GM12878 (cell line): ENCODE results near the gene GYPC. TPM values are rescaled to one million over a fixed set of nuclear protein-coding genes. Genes with fewer than 3 reads are reported as not detected.
A peak's percentile ranks its signal among the peaks of the same experiment; 100 is the strongest.

ENCODE experiments used
- ATAC-seq: fragments of 200-7000 bp; cut with Tn5 transposase; 3 replicates; pipeline ENCODE4 v1.9.1; 2020; ENCODE audit warnings: mild to moderate bottlenecking, moderate library complexity
- BruUV-seq: library from RNA; stranded (reverse); fragments of 400-500 nt; replicated peaks from 2 replicates; lab custom pipeline; 2021; lab: Mats Ljungman, UMichigan
- CTCF ChIA-PET: fragments of 300-600 bp; sonication (Branson Sonifier 250); formaldehyde crosslinking; extraction: SDS; loops from one replicate; lab custom pipeline; 2021; ENCODE audit warnings: inconsistent platforms; lab: Yijun Ruan, JAX
- POLR2A ChIA-PET: fragments of 350-600 bp; formaldehyde crosslinking; extraction: SDS; loops from one replicate; lab custom pipeline; 2021; ENCODE audit warnings: inconsistent platforms; lab: Charles Lee
- RAD21 ChIA-PET: fragments of 300-600 bp; sonication (Branson Sonifier 250); formaldehyde crosslinking; loops from one replicate; lab custom pipeline; 2023; ENCODE audit warnings: antibody characterized with exemption; ENCODE audit not compliant: unreplicated experiment; lab: Charles Lee
- SMC1A ChIA-PET: fragments of 300-600 bp; sonication (Branson Sonifier 250); formaldehyde crosslinking; loops from one replicate; lab custom pipeline; 2023; ENCODE audit not compliant: unreplicated experiment, uncharacterized antibody; lab: Charles Lee
- DNase-seq: peaks from one replicate; pipeline ENCODE4 v3.0.0-alpha.2; 2011; ENCODE audit warnings: low read depth, low spot score
- FAIRE-seq: peaks from 3 replicates; lab custom pipeline; 2011; peaks lifted over from hg19 to GRCh38; lab: Jason Lieb, UNC
- H2AFZ ChIP-seq: 2 replicates; pipeline ENCODE4 v1.6.0; 2011; ENCODE audit warnings: low read depth, low read length, control low read depth; ENCODE audit not compliant: control insufficient read depth
- H3K27ac ChIP-seq: 2 replicates; pipeline ENCODE4 v1.5.1; 2011; ENCODE audit warnings: control low read depth; ENCODE audit not compliant: control insufficient read depth, insufficient read depth
- H3K27me3 ChIP-seq, 2 experiments: replicated peaks in 1 of 2; 2 replicates each; pipeline versions ENCODE4 v1.6.0 to v1.6.1; 2011; ENCODE audit warnings: low read length in 1 of 2; ENCODE audit not compliant: control insufficient read depth in 2 of 2, insufficient read depth in 2 of 2
- H3K36me3 ChIP-seq, 2 experiments: 2 replicates each; pipeline ENCODE4 v1.5.1; 2011; ENCODE audit warnings: low read length in 1 of 2; ENCODE audit not compliant: control insufficient read depth in 2 of 2, insufficient read depth in 2 of 2
- H3K4me1 ChIP-seq: 2 replicates; pipeline ENCODE4 v1.6.1; 2011; ENCODE audit warnings: mild to moderate bottlenecking, low read length, moderate library complexity, mixed read lengths; ENCODE audit not compliant: control insufficient read depth, insufficient read depth
- H3K4me2 ChIP-seq: 2 replicates; pipeline ENCODE4 v1.6.0; 2011; ENCODE audit warnings: control low read depth; ENCODE audit not compliant: control insufficient read depth, insufficient read depth
- H3K4me3 ChIP-seq: fragments of 200-600 bp; sonication (generic); 2 replicates; pipeline ENCODE4 v1.5.1; 2016
- H3K79me2 ChIP-seq: 2 replicates; pipeline ENCODE4 v1.6.0; 2011; ENCODE audit warnings: low read length; ENCODE audit not compliant: control insufficient read depth, insufficient read depth
- H3K9ac ChIP-seq: 2 replicates; pipeline ENCODE4 v1.8.0; 2011; ENCODE audit warnings: low read length, control low read depth, mixed read lengths; ENCODE audit not compliant: control insufficient read depth, insufficient read depth
- H3K9me3 ChIP-seq: replicated peaks from 3 replicates; pipeline ENCODE4 v1.5.1; 2011; ENCODE audit warnings: mild to moderate bottlenecking, low read length; ENCODE audit not compliant: control insufficient read depth, insufficient read depth
- H4K20me1 ChIP-seq: 2 replicates; pipeline ENCODE4 v1.6.0; 2011; ENCODE audit not compliant: control insufficient read depth, insufficient read depth
- HDGF ChIP-seq: fragments of 450-650 bp; IDR thresholded peaks from 2 replicates; pipeline ENCODE4 v1.6.1; 2016; ENCODE audit warnings: antibody characterized with exemption
- MLLT1 ChIP-seq: fragments of 450-650 bp; IDR thresholded peaks from 2 replicates; pipeline ENCODE4 v1.6.1; 2016; ENCODE audit warnings: mild to moderate bottlenecking
- MTA3 ChIP-seq: IDR thresholded peaks from 2 replicates; pipeline ENCODE4 v1.6.1; 2012; ENCODE audit warnings: low read length, inconsistent platforms, borderline replicate concordance
- WGBS: methylation state at CpG from one replicate; pipeline ENCODE4 v1.1.6; 2016; ENCODE audit warnings: low lambda C conversion rate; ENCODE audit not compliant: insufficient replicate concordance, insufficient coverage; ENCODE audit errors: missing lambda C conversion rate; 5-methylcytosine and 5-hydroxymethylcytosine counted together
- in situ Hi-C: fragments of 300-500 bp; cut with MboI; formaldehyde crosslinking; loops from 9 replicates; pipeline ENCODE4 v1.14.3; 2018; ENCODE audit warnings: mixed read lengths
- intact Hi-C: fragments of 100-400 bp; cut with micrococcal nuclease; formaldehyde crosslinking; loops from one replicate; pipeline ENCODE4 v1.14.2; 2022; ENCODE audit not compliant: unreplicated experiment
- polyA plus RNA-seq, 11 experiments: library from polyadenylated mRNA; depleted of rRNA in 4 of 11; unstranded in 6 of 11; stranded (reverse) in 5 of 11; fragments of >200 nt; fragmentation: Nextera tagmentation in 4 of 11; fragmentation: Illumina TruSeq in 1 of 11; extraction: Ambion mirVana in 4 of 11; extraction: Trizol in 1 of 11; gene quantifications; 1 replicate in 1 of 11; 2 replicates in 10 of 11; pipeline versions ENCODE4 v1.2.1 to v1.2.3, GENCODE V29; 2011 to 2016; ENCODE audit warnings: inconsistent platforms in 2 of 11, missing spikeins in 2 of 11, low read depth in 1 of 11
- total RNA-seq, 4 experiments: library from RNA; depleted of rRNA in 3 of 4; stranded (reverse); fragments of >200 nt in 3 of 4; fragmentation: Illumina TruSeq in 1 of 4; extraction: Trizol in 1 of 4; gene quantifications; 2 replicates each; pipeline versions ENCODE4 v1.2.1 to v1.2.3, GENCODE V29; 2013 to 2021

Gene GYPC
- total and polyA plus RNA-seq, 10 of the 15 experiments (the other 5 are each of a cell fraction or from before 2014, with no cell fraction given), result 26.2 to 150 (median 81.4) TPM

- H2AFZ ChIP-seq, result no peak overlapping the region
- no peak for ATAC-seq
- POLR2A ChIA-PET, result interaction anchor here (1.2 kb wide), 1 partner anchor 10 kb away, joined by 3 read pairs; no protein-coding TSS in a partner anchor
- WGBS, result 92% methylated on average over 7 of the region's 7 CpGs
- H3K4me1 ChIP-seq, result peaks cover 67% of the 10 kb centered on the region
- FAIRE-seq, result no peak
- no peaks in the 10 kb centered on the region for H3K9me3 ChIP-seq
- 0 out of 2 replicates have a peak, but pooled peaks have one; percentile 18 for TF ChIP-seq MLLT1
- no peak for TF ChIP-seq MTA3
- TF ChIP-seq HDGF, result no peak
- SMC1A ChIA-PET, result interaction anchor here (0.7 to 1.1 kb wide), 6 partner anchors 9 to 135 kb away, joined by 3 to 4 read pairs (median 4); no protein-coding TSS in a partner anchor
- no peaks in the 10 kb centered on the region for H4K20me1 ChIP-seq
- in situ Hi-C loops (loop anchor here (25.0 kb wide), 1 partner anchor 725 kb away; the partner anchor contains the start of gene MAP3K2), intact Hi-C loops (no loop called here)
- CTCF ChIA-PET, result interaction anchor here (3.4 kb wide), 1 partner anchor 46 kb away, joined by 14 read pairs; no protein-coding TSS in a partner anchor
- BruUV-seq, result no TSS peak
- no peak overlapping the region for H3K4me2 ChIP-seq
- H3K36me3 ChIP-seq, result peaks cover 0 to 3% of the 10 kb centered on the region in 2 experiments; a peak in 1 of 4 replicates
- no peak overlapping the region for H3K4me3 ChIP-seq
- H3K27me3 ChIP-seq, result no peaks in the 10 kb centered on the region
- RAD21 ChIA-PET, result no interaction called here
- peak overlapping the region; percentile 89; the same call in 1 of the 2 replicates for H3K27ac ChIP-seq
- peaks cover 86% of the 10 kb centered on the region for H3K79me2 ChIP-seq
- no peak for DNase-seq
- no peak overlapping the region for H3K9ac ChIP-seq
Measured at GRCh38 chr2:126662621-126663020, 6.7 kb downstream of the GYPC start.
